Colonic mucosa (tissue), 4 donors: Measurements from ENCODE around the gene SLC47A1. TPM values are rescaled to one million over a fixed set of nuclear protein-coding genes. Genes with fewer than 3 reads are reported as not detected.

ENCODE experiments used
- DNase-seq: peaks from one replicate; pipeline ENCODE4 v3.0.0-alpha.2; 2020
- H3K27ac ChIP-seq: fragments of 200-600 bp; one replicate; pipeline ENCODE4 v1.8.0; 2021
- H3K27me3 ChIP-seq: fragments of 200-600 bp; one replicate; pipeline ENCODE4 v1.8.0; 2021
- H3K36me3 ChIP-seq: fragments of 200-600 bp; one replicate; pipeline ENCODE4 v1.8.0; 2021
- H3K4me1 ChIP-seq: fragments of 200-600 bp; one replicate; pipeline ENCODE4 v1.8.0; 2021; ENCODE audit warnings: mild to moderate bottlenecking
- H3K4me3 ChIP-seq: fragments of 200-600 bp; one replicate; pipeline ENCODE4 v1.8.0; 2021
- H3K9ac ChIP-seq, 2 donors: one replicate each; pipeline ENCODE4 v1.7.0; 2013; ENCODE audit warnings: control low read depth in 2 of 2, low read depth in 2 of 2, low read length in 2 of 2
- H3K9me3 ChIP-seq: fragments of 200-600 bp; one replicate; pipeline ENCODE4 v1.8.0; 2021
- CTCF ChIP-seq: fragments of 200-600 bp; IDR thresholded peaks from one replicate; pipeline ENCODE4 v1.8.0; 2022; ENCODE audit warnings: antibody characterized with exemption, mild to moderate bottlenecking
- intact Hi-C: fragments of 100-400 bp; cut with DNase I; formaldehyde crosslinking; loops from one replicate; pipeline ENCODE4 v1.14.1; 2022
- total RNA-seq, 2 donors: library from RNA; stranded (reverse); fragmentation: NEBNext Ultra II Directional in 1 of 2; extraction: Animal tissue kit (Norgen Biotek cat#: 25700) in 1 of 2; gene quantifications; one replicate each; pipeline ENCODE4 v1.2.1, GENCODE V29; 2021
- donor health status: healthy.
- donor health status: DM: no; HTN: no; CAD: no.
- donor health status: DM: no; HTN: no; CAD: no.

The SLC47A1 gene
- total RNA-seq, 2 donors from 2014 or later: 0.37 to 1.0 TPM

GRCh38 chr17:19610311-19610710, 76.7 kb downstream of the SLC47A1 start:
- Histone ChIP-seq H3K27ac (no peak overlapping the region), H3K4me3 (no peak overlapping the region), H3K9ac (no peak overlapping the region), H3K36me3 (no peaks in the 10 kb centered on the region), H3K27me3 (no peaks in the 10 kb centered on the region), H3K4me1 (no peaks in the 10 kb centered on the region), H3K9me3 (no peaks in the 10 kb centered on the region)
- no peak for DNase-seq
- intact Hi-C loops: no loop called here
- TF ChIP-seq CTCF: no peak

GRCh38 chr17:19610879-19611278, 77.2 kb downstream of the SLC47A1 start:
- no peak overlapping the region for H3K4me3 ChIP-seq

GRCh38 chr17:19613979-19614378, 80.3 kb downstream of the SLC47A1 start:
- H3K9me3 ChIP-seq: no peaks in the 10 kb centered on the region
- no peak for DNase-seq
- H3K9ac ChIP-seq: no peak overlapping the region
- TF ChIP-seq CTCF: no peak
- no peak overlapping the region for H3K27ac ChIP-seq
- no peak overlapping the region for H3K4me3 ChIP-seq
- H3K4me1 ChIP-seq: no peaks in the 10 kb centered on the region
- intact Hi-C loops: no loop called here
- no peaks in the 10 kb centered on the region for H3K36me3 ChIP-seq
- H3K27me3 ChIP-seq: no peaks in the 10 kb centered on the region

More at GRCh38 chr17:19610879-19611278, 77.2 kb downstream of the SLC47A1 start:
- Histone ChIP-seq H3K36me3 (no peaks in the 10 kb centered on the region), H3K9ac (no peak overlapping the region), H3K27ac (no peak overlapping the region), H3K27me3 (no peaks in the 10 kb centered on the region), H3K4me1 (no peaks in the 10 kb centered on the region), H3K9me3 (no peaks in the 10 kb centered on the region)
- no peak for TF ChIP-seq CTCF
- DNase-seq: no peak
- intact Hi-C loops: no loop called here

- intact Hi-C loops: no loop called here
- Histone ChIP-seq H3K9me3 (no peaks in the 10 kb centered on the region), H3K9ac (no peak overlapping the region), H3K4me1 (no peaks in the 10 kb centered on the region), H3K36me3 (no peaks in the 10 kb centered on the region), H3K27ac (no peak overlapping the region), H3K27me3 (no peaks in the 10 kb centered on the region), H3K4me3 (no peak overlapping the region)
- TF ChIP-seq CTCF: no peak
- DNase-seq: no peak
Observed at GRCh38 chr17:19614900-19615299, 81.2 kb downstream of the SLC47A1 start.

- no peak for TF ChIP-seq CTCF
- no peak for DNase-seq
- Histone ChIP-seq H3K27ac (no peak overlapping the region), H3K4me1 (no peaks in the 10 kb centered on the region), H3K27me3 (no peaks in the 10 kb centered on the region), H3K9ac (no peak overlapping the region), H3K36me3 (no peaks in the 10 kb centered on the region), H3K9me3 (no peaks in the 10 kb centered on the region), H3K4me3 (no peak overlapping the region)
- intact Hi-C loops: no loop called here
Observed at GRCh38 chr17:19618015-19618414, 84.4 kb downstream of the SLC47A1 start.
